Hematopoietic multipotent progenitor cell treated with erythropoietin and hydrocortisone succinate and interleukin-3 and kit ligand, for 17 days (in vitro differentiated cells): ENCODE measurements around the gene MAP6.
A peak's percentile ranks its signal among the peaks of the same experiment; 100 is the strongest.

Experiments
- DNase-seq: peaks from one replicate; pipeline ENCODE4 v3.0.0-alpha.2; 2015; ENCODE audit warnings: low spot score

Gene MAP6

DNA sequence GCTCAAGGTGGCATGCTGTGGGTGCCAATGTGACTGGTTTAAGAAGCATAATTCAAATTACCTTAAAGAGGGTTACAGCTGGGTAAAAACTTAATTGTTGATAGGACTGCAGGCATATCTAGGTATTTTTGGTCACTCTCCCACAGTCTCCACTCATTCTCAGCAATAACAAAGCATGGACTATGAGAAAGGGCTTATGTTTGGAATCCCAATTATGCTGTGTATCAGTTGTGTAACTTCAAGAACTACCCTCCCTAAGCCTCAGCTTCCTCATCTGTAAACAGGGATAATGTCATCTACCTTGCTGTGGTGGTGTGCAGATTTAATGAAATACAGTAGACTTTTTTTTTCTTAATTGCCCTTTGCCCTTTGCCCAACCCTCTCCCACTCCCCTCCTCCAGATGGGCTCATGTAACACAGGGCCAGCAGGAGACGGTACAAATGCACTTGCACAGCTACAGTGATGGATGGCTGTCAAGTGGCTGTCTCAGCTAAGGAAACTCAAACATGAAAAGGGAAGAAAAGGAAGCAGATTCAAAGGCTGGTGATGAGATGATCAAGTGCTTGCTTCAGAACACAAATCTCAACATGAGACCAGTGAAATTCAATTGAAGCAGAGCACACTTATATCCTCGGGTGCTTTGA lies 37.6 kb downstream of the MAP6 start:
- no peak for DNase-seq

DNA sequence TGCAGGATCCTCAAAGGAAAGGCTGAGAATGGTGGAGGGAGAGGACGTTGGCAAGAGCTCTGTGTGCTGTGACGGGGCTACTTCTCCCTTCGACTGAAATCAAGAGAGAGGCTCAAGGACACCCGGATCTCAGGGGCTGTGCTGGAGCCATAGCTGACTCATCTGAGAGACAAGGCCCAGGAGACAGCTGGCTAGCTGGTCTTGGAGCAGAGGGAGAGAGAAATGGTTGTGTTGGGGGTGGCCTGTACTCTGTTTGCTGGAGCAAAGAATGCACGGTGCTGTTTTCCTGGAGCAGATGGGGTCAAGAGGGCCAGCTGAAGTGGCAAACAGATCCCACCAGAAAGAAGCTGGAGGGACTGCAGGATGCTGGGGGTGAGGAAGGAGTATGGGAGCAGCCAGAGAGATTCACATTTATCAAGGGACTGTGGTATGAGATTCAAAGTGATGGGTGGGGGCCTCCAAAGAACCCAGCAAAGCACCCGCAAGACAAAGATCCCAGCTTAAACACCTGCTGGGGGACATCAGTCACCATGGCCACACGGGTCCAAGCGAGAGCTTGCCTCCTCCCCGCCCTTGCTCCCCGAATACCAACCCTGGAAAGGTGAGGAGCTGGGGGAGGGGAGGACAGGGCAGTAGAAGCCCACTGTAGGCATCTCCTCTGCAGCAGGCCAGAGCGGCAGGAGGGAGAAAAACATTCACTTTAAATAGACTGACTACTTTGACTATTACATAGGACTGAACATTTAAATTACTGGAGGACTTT lies 40.8 kb downstream of the MAP6 start:
- no peak for DNase-seq

GRCh38 chr11:75626889-75627529 lies 41.8 kb downstream of the MAP6 start:
- no peak for DNase-seq

GRCh38 chr11:75625991-75626888 lies 42.6 kb downstream of the MAP6 start:
- DNase-seq: no peak

GRCh38 chr11:75625021-75625420 lies 43.8 kb downstream of the MAP6 start:
- DNase-seq: no peak

DNA sequence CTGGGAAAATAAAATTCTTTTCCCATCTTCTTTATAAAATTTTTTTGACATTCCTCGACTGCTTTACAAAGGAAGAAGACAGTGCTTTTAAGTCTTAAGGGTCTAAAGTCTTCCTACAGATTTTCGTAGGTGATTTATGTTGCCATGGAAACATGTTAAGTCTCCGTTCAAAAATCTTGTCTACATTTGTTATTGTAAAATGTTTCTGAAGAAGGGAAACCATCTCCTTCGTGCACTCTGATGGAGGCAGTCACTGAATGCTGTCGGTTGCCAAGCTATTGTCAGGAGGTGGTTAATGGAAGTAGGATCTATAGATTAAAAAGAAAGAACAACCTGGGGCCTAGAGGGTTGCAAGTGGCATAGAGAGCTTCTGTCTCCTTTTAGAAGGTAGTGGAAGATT lies 52.6 kb downstream of the MAP6 start:
- DNase-seq: no peak

- DNase-seq: no peak
These were observed 53.1 kb downstream of the MAP6 start for GRCh38 chr11:75615751-75616150.

GRCh38 chr11:75611823-75612222 lies 57.0 kb downstream of the MAP6 start:
- DNase-seq: no peak

DNA sequence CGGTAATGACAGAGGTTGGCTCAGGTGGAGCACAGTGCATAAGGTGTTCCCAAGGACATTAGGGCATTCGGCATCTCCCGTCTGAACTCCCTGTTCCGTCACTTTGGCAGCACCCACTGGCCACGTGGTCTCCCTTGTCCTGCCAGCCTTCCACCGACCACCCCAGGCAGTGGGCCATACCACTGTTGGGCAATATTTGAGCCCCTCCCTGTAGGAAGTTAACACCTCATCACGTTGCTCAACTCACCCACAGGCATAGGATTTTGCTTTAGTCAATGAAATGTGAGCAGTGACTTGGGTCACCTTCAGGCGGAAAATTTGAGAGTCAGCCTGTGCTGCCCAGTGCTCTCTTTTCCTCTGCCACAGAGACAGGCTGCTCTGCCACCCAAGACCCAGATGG lies 62.7 kb downstream of the MAP6 start:
- DNase-seq: no peak

DNA sequence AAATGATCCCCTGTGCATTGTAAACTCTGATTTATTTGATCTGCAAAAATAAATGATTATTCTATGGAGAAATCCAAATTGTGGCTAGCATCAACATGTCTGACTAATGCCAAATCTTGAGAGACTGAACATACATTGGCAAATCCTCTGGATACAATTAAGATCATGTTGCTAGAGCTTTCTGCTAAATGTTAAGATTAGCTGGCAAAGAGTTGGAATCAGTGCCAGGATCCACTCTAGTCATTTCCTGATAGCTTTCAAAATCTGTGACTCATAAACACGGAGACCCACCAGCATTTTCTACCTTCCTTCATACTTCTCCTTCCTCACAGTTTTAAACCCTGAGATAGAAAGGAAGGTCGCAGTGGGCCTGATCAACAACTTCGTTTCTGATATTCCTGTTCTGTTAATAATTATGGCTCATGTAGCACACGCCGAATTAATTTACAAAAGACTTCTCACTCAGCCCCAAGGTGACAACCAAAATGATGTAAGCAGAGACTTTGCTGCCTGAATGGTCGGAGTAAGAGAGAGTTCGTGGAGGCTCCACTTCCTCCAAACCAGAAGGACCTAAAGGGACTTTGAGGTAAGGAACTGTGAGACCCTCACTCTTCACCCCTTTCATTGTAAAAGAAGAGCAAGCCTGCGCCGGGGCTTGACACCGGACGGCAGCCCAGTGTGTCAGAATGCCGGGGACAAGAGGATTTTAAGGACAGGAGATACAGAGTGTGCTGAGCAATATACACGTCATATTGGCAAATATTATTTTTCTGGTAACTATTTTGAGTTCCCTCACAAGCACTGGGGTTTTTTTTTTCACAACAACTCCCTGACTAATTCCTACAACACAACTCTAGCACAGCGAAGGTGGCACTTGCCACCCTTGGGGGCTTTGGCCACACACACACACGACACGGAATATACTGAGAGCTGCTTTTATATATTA lies 64.8 kb downstream of the MAP6 start:
- DNase-seq: no peak

DNA sequence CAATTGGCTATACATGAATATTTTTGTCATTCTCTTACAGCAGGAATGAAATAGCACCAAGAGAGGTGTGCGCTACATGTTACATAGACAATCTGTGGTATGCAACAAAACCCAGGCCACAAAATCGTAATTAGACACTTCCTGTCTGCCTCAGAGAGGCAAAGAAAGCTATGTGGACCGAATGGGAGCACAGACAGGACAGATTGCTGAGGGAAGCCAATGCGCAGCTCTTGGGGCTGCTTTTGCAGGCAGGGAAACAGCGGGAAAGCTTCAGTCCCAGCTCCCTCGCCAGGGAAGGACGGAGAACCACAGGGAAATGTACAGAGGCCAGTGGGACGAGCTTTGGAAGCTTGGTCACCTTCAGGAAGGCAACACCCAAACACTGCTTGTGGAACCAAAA lies 65.9 kb downstream of the MAP6 start:
- no peak for DNase-seq

DNA sequence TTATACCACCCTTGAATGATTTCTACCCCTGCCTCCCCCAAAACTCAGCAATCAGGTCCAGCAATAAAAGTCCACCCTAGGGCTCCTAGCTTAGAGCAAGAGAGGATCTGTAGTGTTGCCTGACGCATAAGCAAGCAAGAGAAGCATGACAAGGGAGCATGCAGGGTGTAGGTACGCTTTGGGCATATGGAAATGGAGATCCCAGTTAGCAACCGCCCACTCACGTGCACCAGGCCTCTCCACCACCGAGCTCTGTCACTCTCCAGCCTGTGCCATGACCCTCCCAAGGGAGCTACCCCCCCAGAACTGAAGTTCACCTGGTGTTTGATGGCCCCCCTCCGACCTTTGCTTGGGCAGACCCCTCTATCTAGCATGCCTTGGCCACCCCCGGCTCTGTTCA lies 67.3 kb downstream of the MAP6 start:
- DNase-seq: no peak

DNA sequence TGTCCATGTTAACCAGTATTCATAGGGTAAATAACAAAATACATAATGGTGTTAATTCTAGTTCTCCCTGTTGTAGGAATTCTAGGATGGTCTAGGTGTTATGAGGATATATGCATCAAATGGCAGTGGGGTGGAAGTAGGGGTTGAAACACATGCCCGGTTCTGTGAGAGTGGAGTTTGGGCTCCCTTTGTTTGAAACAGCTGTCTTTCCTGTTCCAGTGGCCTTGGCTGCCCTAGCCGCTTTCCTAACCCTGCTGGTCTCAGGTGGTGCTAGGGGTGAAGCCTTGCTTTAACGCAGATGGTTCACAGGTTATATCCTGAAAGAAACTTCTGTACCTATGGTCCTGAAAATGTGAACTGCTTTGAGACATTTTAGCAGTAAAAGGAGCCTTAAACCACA lies 68.5 kb downstream of the MAP6 start:
- no peak for DNase-seq

DNA sequence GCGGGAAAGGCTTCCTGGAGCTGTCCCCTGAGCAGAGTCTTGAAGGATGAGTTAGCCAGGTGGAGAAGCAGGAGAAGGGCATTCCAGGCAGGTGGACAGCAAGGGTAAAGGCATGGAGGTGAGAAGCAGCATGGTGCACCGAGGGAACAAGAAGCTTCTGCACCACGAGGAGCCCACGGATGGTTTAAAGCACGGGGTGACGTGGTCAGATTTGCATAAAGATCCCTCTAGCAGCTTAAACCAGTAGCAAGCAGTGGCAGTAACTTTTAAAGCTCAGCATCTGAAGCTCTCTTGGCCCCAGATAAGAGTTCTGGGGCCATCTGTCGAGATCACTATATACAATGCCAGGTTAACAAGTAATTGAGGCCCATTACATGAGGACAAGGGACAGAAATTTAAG lies 69.9 kb downstream of the MAP6 start:
- DNase-seq: no peak

DNA sequence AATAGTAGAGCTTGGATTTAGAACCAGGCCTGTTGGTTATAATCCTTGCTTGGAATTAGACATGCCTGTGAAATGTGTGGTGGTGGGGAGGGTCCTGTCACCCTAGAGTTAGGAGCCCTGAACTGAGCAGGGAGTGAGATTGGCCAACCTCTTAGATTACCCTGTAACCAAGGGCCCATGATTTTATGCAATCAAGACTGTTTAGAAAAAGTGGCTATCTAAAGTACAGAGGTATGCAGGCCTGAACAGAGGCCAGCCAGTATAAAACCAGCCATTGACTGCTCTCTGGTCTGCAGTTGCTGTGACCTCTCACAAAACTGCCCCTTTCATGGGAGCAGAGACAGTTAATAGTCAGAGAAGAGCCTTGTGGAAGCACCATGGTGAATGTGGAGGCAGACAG lies 70.6 kb downstream of the MAP6 start:
- no peak for DNase-seq

DNA sequence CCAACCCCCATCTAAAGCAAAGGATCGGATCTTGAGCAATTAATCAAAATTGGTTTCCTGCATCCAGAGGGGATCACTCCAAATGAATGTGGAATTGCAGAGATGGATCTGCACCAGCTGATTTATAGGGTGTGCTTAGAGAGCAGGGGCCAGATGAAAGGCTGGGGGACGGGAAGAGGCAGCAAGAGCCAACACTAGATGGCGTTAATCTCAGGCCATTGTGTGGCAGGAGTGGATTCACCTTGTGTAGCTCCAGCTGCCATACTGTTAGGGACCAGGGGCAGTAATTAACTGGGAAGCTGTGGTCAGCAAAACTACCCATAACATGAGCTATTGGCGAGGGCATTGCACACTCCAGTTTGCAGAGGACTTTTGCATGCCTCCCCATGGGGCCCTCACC lies 71.2 kb downstream of the MAP6 start:
- DNase-seq: peak; percentile 36

- DNase-seq: no peak
These were observed 71.9 kb downstream of the MAP6 start for GRCh38 chr11:75596914-75597313.

- peak; percentile 70 for DNase-seq
These were observed 73.4 kb downstream of the MAP6 start for GRCh38 chr11:75595429-75595828.

- no peak for DNase-seq
These were observed 74.6 kb downstream of the MAP6 start for GRCh38 chr11:75594211-75594610.

DNA sequence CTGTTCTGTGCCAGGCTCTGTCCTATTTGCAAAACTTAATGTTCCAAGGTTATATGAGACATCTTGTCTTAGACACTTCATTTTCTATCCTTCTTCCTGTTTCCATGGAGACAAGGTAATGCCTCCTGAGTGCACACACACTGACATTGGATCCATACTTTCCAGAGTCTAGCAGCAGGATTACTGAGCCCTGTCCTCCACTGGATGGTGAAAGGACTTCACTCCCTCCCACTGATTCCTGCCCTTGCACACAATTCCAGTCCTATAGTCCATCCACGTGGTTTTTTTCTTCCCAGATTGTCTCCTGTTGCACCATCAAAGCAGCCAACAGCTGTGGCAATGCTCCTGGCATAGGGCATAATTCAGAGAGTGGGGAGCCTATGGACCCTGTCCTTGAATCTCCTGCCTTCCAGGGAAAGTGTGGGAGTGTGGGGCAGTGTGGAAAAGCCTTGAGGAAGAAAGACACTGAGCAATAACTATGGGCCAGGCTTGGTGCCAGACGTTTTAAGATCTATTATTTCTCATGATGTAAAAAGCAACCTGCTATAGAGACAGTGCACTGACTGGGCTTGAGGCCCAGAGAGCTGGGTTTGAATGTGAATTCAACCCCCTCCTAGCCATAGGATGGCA lies 75.4 kb downstream of the MAP6 start:
- no peak for DNase-seq

GRCh38 chr11:75592715-75593114 lies 76.1 kb downstream of the MAP6 start:
- DNase-seq: no peak
